GM04504 (cell line): ENCODE results near the gene CBX7.
A peak's percentile ranks its signal among the peaks of the same experiment; 100 is the strongest.

Experiments
- DNase-seq: peaks from one replicate; pipeline ENCODE4 v3.0.0-alpha.2; 2012; ENCODE audit warnings: low read depth

CBX7 gene

DNA sequence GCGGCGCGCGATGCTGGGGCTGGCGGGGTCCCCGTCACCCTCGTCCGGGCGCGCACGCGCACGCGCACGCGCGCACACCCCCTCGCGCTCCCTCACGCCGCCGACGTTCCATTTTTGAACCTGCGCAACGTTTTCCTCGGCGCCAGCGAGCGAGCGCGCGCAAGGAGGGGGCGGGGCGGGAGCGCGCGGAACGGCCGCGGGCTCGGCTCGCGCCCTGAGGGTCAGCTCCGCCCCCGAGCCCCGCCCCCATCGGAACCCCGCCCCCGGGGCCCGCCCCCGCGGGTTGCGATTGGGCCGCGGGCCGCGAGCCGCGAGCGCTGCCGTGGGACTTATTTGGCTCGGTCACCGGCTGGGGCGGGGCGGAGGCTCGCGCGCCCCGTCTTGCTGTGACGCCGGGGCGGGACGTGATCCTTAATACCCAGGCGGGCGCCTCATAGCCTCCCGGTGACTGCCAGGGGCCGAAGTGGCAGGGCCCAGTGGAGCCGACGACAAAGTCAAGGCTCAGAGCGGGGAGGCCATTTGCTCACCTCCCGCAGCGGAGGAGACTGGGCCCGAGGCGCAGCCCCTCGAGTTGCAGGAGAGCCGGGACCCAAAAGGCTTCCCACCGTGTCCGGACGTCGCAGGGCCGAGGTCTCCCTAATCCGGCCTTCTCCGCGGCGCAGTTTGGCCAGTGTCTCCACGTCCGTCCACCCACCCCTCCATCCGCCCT is at the start of gene CBX7:
Gene CBX7, minus strand, starts transcription at position 170 of the 709 bp plus-strand sequence. CDS start 236 bp downstream, outside the sequence.
- DNase-seq: peak; percentile 64

GRCh38 chr22:39197578-39197977 is 45.1 kb upstream of the CBX7 start:
- DNase-seq: no peak

DNA sequence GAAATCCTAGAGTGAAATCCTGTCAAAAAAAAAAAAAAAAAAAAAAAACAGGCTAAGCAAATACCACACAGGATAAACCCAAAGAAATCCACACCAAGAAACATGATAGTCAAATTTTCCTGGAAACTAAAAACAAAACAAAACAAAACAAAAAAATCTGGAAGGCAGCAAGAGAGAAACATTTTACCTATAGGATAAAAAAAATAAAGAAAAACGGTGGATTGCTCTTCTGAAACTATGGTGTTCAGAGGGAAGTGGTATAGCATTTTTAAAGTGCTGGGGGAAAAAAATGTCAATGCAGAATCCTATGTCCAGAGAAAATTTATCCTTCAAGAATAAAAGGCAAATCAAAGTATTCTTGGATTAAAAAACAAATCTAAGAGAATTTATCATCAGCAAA is 41.6 kb upstream of the CBX7 start:
- DNase-seq: no peak

GRCh38 chr22:39188809-39189208 is 36.3 kb upstream of the CBX7 start:
- no peak for DNase-seq

- DNase-seq: no peak
These were observed 33.1 kb upstream of the CBX7 start for GRCh38 chr22:39185601-39186012.

GRCh38 chr22:39184586-39185577 is 32.4 kb upstream of the CBX7 start:
- no peak for DNase-seq

- DNase-seq: no peak
These were observed 31.6 kb upstream of the CBX7 start for GRCh38 chr22:39183991-39184585.

DNA sequence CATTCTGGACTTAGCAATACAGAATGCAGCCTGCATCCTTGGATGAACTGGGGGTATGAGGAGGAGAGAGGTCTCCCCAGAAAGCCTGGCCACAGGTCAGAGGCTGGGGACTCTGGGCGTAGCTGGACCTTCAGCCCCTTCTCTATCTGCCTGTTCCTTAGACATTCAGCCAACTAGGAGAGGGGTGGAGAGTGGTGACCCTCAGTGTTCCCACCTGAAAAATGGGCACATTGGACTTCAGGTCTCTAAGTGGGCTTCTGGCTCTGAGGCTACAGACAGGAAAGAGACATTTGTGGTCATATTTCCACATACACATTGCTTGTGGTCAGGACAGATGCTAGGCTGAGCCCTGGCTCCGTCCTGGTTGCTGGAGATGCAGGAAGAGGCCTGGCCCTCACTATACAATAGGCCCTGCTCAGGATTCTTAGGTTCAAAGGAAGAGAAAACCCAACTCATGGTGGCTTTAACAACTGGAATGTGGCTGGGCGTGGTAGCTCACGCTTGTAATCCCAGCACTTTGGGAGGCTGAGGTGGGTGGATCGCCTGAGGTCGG is 30.1 kb upstream of the CBX7 start:
- DNase-seq: no peak

- DNase-seq: no peak
These were observed 29.3 kb upstream of the CBX7 start for GRCh38 chr22:39181778-39182177.

DNA sequence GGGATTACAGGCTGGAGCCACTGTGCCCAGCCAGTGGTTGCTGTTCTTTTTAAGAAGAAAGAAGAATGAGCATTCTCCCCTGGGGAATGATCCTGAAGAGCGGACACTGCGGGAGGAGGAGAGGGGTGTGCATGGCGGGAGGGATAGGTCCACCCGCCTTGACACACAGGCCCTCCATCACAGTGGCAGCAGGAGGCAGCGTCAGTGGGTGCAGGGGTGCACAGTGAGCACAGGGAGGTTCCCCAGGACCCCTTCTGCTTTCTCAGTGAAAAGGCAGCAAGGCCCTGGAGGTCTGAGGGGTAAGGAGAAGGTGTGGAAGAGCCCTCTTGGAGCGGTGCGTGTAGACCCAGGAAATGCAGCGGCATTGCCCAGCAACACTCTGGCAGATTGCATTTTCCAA is 28.9 kb upstream of the CBX7 start:
- DNase-seq: no peak

- no peak for DNase-seq
These were observed 27.4 kb upstream of the CBX7 start for GRCh38 chr22:39179841-39180335.

DNA sequence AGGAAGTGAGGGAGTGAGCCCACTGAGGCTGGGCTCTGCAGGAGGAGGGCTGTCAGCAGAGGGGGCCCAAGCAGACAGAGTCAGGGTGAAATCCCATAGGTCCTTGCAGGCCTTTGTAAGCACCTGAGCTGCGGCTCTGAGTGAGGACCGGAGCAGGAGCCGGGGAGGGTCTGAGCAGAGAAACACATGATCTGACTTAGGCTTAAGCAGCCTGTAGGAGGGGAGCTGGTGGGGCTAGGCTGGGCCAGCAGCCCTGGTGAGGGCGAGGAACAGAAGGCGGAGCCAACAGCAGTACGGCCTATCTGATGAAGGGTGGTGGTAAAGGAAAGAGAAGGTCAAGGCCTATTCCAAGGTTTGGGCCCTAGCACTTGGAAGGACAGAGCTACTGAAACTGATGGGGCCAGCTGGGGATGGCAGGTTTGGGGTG is 26.9 kb upstream of the CBX7 start:
- no peak for DNase-seq

DNA sequence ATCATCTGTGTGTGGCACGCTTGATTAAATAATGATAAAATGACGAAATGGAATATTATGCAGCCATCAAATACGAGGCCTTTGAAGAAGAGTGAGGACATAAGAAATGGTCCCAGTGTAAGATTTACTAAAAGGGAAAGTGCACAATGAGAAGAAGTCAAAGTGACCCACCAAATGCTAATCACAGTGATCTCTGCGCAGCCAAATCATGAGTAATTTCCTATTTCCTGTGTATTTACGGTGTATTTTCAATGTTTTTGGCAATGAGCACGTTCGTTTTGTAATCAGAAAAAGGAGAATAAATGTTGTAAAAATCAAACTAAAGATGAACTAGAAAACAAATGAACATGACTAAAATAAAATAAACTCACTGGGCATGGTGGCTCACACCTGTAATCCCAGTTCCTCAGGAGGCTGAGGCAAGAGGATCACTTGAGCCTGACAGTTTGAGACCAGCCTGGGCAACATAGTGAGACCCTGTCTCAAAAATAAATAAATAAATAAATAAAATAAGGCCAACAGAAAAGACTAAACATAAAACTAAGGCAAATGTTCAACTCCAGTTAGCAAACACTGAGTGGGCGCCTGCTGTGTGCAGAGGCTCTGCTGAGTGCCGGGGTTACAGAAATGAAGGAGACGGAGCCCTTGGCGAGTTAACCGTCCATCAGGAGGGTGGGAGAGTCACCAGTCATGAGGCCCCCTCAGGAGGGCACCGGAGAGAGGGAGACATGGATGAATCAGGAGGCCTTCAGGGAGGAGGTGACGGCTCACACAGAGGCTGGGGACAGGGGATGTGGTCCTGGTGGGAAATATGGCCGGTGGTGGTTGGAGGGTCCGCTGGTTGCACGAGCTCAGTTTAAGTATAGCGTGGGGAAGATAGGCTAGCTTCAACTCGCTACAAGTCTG is 26.0 kb upstream of the CBX7 start:
- no peak for DNase-seq

DNA sequence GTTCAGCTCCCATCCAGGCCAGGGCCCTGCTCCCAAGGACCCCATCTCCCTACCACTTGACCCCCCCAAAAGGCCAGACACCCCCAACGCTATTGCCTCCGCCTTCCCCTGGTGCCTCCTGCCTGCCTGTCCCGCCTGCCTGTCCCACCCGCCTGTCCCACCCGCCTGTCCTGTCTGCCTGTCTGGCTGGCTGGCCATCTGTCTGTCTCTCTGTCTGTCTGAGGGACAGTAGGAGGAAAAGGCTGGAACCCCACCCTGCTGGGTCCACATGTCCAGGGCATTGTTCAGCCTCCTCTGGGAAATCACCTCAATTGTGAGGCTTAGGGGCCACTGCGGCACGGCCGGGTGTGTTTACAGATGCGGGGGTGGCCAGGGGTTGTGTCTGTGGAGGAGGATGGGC is 25.3 kb upstream of the CBX7 start:
- DNase-seq: no peak

- no peak for DNase-seq
These were observed 24.9 kb upstream of the CBX7 start for GRCh38 chr22:39177456-39177775.

DNA sequence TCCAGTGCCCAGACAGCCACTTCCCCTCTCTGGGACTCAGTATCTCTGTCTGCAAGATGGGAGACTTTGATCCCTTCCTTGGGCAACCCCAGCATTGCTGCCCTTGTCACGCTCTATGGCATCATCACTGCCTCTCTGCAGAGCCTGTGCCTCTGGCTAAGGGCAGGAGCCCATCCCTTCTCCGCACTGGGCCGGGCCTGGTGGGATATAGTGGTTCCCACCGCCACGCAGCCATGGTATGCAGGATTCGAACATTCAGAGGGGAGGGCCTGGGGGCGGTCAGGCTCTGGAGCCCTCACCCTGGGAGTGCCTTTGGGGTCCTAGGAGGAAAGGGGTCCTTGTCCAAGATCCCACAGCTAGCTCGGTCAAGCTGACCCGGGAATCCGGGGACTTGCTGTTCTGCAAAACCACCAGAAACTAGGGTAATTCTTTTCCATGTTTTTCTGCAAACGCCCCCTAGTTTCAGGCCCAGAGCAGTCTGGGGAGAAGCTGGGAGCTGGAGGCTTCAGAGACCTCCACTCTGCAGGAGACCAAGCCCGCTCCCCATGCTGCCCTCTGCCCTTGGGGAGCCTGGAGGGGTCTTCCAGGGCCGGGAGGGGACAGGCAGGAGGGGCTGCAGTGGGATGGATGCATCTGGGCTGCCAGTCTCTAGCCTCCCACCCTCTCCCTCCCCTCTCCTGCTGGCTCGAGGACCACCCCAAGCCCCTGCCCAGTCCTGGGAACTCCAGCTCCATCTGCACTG is 24.4 kb upstream of the CBX7 start:
- DNase-seq: no peak

DNA sequence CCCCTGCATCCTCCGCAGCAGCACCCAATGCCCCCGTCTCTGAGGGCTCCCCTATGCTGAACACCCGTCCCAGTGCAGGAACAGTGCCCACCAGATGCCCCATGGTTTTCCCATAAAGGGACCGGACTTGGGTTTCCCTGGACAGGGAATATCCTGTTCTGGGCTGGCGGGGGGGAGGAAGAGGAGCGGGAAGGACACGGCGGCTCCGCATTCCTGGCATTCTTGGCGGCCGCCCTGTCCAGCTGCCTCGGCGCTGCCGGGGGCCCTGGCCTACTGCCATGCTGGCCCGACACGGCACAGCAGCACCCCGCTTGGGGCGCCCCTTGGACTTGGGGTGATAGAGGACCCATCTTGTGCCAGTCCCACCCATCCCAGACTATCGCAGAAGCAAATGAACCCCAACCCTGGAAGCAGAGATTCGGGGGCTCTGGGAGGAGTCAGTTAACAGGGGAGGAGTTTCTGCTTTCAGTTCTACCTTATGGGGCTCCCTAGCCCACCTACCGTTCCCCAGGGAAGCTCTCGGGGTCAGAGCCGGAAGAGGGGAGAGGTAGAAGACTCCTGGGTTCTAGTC is 23.7 kb upstream of the CBX7 start:
- no peak for DNase-seq

DNA sequence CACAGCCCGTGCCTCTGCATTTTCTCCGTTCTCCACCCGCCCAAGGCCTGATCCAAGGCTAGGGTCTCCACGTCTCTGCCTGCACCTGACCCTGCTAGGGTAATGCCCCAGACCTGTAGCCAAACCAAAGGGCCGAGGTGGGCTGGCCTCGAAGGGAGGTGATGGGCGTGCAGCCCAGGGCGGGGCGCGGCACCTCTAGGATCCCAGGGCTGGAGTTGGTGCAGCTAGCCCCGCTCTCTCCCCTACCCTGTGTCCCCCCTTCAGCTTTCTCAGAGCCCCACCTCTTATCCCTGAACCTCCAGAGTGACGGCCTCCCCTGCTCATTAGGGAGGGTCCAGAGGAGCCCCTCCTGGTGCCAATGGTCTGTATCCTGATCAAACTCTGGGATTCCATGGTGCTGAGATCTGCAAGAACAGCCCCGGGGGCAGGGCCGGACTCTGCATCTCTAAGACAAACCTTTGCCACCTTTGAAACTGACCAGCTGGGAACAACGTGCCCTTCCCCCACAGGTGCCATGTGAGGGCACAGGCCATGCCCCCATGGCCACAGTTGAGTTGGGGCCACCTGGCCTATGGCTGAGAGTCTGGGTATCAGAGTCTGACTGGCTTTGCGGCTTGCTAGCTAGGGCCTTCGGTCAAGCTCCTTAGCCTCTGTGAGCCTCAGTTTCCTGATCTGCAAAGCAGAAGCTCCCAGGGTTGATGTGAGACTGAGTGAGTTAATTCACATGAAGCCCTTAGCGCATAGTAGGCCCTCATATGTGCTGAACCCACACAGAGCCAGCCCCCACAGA is 23.1 kb upstream of the CBX7 start:
- DNase-seq: no peak
